DND-41 (cell line): ENCODE measurements around the gene TAF4.

Experiments
- EZH2 ChIP-seq: IDR thresholded peaks from 3 replicates; pipeline ENCODE4 v1.6.1; 2012; ENCODE audit warnings: borderline replicate concordance, low read depth, mild to moderate bottlenecking, moderate library complexity, low read length, inconsistent platforms; ENCODE audit not compliant: severe bottlenecking
- TF ChIP-seq, protein P1 (sequence below): IDR thresholded peaks from 2 replicates; pipeline ENCODE4 v1.5.1; 2012; ENCODE audit warnings: borderline replicate concordance, low read length, moderate library complexity, mild to moderate bottlenecking; ENCODE audit not compliant: poor library complexity, severe bottlenecking; ENCODE audit errors: extremely low read depth

DNA sequence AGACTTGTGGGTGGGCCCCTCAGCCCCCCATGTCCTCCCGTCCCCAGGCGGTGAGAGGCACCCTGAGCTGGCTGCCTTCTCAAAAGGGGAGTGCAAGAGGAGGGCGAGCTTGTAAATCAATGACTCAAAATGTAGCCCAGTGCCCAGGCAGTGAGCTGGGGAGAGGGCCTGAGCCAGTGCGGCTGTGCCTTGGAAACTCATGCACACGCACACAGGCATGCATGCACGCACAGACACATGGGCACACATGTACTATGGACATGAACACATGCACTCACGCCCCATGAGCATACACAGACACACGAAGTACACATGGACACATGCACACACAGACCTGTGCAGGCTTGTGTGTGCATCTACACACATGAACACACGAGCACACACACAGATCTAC is 133.5 kb downstream of the TAF4 start:
- TF ChIP-seq EZH2 = no peak
- TF ChIP-seq, protein P1, sequence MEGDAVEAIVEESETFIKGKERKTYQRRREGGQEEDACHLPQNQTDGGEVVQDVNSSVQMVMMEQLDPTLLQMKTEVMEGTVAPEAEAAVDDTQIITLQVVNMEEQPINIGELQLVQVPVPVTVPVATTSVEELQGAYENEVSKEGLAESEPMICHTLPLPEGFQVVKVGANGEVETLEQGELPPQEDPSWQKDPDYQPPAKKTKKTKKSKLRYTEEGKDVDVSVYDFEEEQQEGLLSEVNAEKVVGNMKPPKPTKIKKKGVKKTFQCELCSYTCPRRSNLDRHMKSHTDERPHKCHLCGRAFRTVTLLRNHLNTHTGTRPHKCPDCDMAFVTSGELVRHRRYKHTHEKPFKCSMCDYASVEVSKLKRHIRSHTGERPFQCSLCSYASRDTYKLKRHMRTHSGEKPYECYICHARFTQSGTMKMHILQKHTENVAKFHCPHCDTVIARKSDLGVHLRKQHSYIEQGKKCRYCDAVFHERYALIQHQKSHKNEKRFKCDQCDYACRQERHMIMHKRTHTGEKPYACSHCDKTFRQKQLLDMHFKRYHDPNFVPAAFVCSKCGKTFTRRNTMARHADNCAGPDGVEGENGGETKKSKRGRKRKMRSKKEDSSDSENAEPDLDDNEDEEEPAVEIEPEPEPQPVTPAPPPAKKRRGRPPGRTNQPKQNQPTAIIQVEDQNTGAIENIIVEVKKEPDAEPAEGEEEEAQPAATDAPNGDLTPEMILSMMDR = no peak
